Activated naive CD8-positive, alpha-beta T cell treated with anti-CD3 and anti-CD28 coated beads, Interleukin-2, amount 10 ng/mL, durations not matched to agents 7 days and 5 days (primary cell): Measurements from ENCODE around the gene GPD2. TPM values are rescaled to one million over a fixed set of nuclear protein-coding genes. Genes with fewer than 3 reads are reported as not detected.
A peak's percentile ranks its signal among the peaks of the same experiment; 100 is the strongest.
"Not testable (repeated sequence)": the region's sequence is repeated elsewhere in the genome, so short reads cannot be mapped to it uniquely, and the experiment has no call there.

ENCODE experiments used
- ATAC-seq: fragments of 150-1000 bp; cut with Tn5 transposase; one replicate; pipeline ENCODE4 v1.10.0; 2021; ENCODE audit warnings: low read depth, moderate library complexity
- POLR2A ChIA-PET: fragments of 350-600 bp; sonication (Branson Sonifier 250); formaldehyde crosslinking; loops from one replicate; lab custom pipeline; 2021; ENCODE audit warnings: antibody characterized with exemption; lab: Charles Lee
- DNase-seq: peaks from one replicate; pipeline ENCODE4 v3.0.0; 2021
- H3K27ac Mint-ChIP-seq: one replicate; pipeline ENCODE4 v1.8.0; 2022; ENCODE audit warnings: mild to moderate bottlenecking, mixed read lengths
- H3K27me3 Mint-ChIP-seq: one replicate; pipeline ENCODE4 v1.8.0; 2022; ENCODE audit warnings: mild to moderate bottlenecking, moderate library complexity, mixed read lengths
- H3K36me3 Mint-ChIP-seq: one replicate; pipeline ENCODE4 v1.8.0; 2021; ENCODE audit warnings: mild to moderate bottlenecking, mixed read lengths
- H3K4me1 Mint-ChIP-seq: one replicate; pipeline ENCODE4 v1.8.0; 2021; ENCODE audit warnings: mixed read lengths
- H3K4me3 Mint-ChIP-seq: one replicate; pipeline ENCODE4 v1.8.0; 2022; ENCODE audit warnings: mild to moderate bottlenecking, moderate library complexity, mixed read lengths
- H3K9me3 Mint-ChIP-seq: one replicate; pipeline ENCODE4 v1.8.0; 2021; ENCODE audit warnings: mixed read lengths
- total RNA-seq, 2 experiments: library from RNA; stranded (reverse); gene quantifications; one replicate each; pipeline ENCODE4 v1.2.3, GENCODE V29; 2021

GPD2 gene
- total RNA-seq, 2 experiments from 2014 or later = 16.8 to 19.8 TPM

DNA sequence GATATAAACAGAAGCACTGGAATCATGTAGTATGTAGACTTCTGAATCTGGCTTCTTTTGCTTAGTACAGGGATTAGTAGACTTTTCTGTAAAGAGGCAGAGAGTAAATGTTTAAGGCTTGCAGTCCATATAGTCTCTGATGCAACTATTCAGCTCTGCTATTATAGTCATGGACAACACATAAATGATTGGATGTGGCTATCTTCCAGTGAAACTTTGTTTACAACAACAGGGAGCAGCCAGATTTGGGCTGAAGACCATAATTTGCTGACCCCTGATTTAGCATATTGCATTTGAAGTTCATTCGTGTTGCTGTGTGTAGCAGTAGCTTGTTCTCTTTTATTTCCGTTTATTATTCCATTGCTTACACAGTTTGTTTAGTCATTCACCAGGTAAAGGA lies 55.0 kb downstream of the GPD2 start:
- Mint-ChIP-seq H3K9me3 (no peaks in the 10 kb centered on the region), H3K4me3 (no peak overlapping the region), H3K27me3 (no peaks in the 10 kb centered on the region), H3K36me3 (peaks cover 14% of the 10 kb centered on the region), H3K4me1 (peaks cover 25% of the 10 kb centered on the region), H3K27ac (no peak overlapping the region)
- POLR2A ChIA-PET = no interaction called here
- ATAC-seq (no peak), DNase-seq (no peak)

- no peak for ATAC-seq
- Mint-ChIP-seq H3K4me1 (peaks cover 30% of the 10 kb centered on the region), H3K4me3 (no peak overlapping the region), H3K9me3 (no peaks in the 10 kb centered on the region), H3K27ac (no peak overlapping the region), H3K36me3 (peaks cover 19% of the 10 kb centered on the region), H3K27me3 (no peaks in the 10 kb centered on the region)
- no peak for DNase-seq
- POLR2A ChIA-PET = no interaction called here
Observed at GRCh38 chr2:156492979-156493378, 56.8 kb downstream of the GPD2 start.

DNA sequence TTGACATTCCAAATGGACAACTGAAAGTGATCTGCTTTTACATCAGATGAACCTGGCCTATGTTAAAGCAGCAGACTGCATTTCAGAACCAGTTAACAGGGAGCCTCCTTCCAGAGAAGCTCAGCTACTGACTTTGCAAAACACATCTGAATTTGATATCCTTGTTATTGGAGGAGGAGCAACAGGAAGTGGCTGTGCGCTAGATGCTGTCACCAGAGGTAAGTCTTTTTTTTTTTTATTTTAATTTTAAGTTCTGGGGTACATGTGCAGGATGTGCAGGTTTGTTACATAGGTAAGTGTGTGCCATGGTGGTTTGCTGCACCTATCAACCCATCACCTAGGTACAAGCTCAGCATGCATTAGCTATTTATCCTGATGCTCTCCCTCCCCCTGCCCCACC lies 59.8 kb downstream of the GPD2 start:
- DNase-seq, H3K9me3 Mint-ChIP-seq, H3K4me3 Mint-ChIP-seq, POLR2A ChIA-PET, H3K27me3 Mint-ChIP-seq: not testable (repeated sequence)
- Mint-ChIP-seq H3K27ac (peak overlapping the region; percentile 11), H3K36me3 (peaks cover 19% of the 10 kb centered on the region), H3K4me1 (peaks cover 24% of the 10 kb centered on the region)
- ATAC-seq = peak; percentile 84

GRCh38 chr2:156505696-156506095 lies 69.5 kb downstream of the GPD2 start:
- H3K27me3 Mint-ChIP-seq = no peaks in the 10 kb centered on the region
- H3K4me3 Mint-ChIP-seq = no peak overlapping the region
- ATAC-seq (no peak), DNase-seq (no peak)
- H3K9me3 Mint-ChIP-seq = no peaks in the 10 kb centered on the region
- no peak overlapping the region for H3K27ac Mint-ChIP-seq
- H3K36me3 Mint-ChIP-seq = peaks cover 19% of the 10 kb centered on the region
- POLR2A ChIA-PET = interaction anchor here (1.1 kb wide), 1 partner anchor 163 kb away, joined by 3 read pairs; no protein-coding TSS in a partner anchor
- H3K4me1 Mint-ChIP-seq = peaks cover 15% of the 10 kb centered on the region

- Mint-ChIP-seq H3K4me3 (no peak overlapping the region), H3K27me3 (no peaks in the 10 kb centered on the region), H3K36me3 (peaks cover 28% of the 10 kb centered on the region), H3K4me1 (peaks cover 4% of the 10 kb centered on the region), H3K27ac (no peak overlapping the region), H3K9me3 (no peaks in the 10 kb centered on the region)
- ATAC-seq = no peak
- POLR2A ChIA-PET = no interaction called here
- DNase-seq = no peak
Observed at GRCh38 chr2:156511122-156511521, 74.9 kb downstream of the GPD2 start.

DNA sequence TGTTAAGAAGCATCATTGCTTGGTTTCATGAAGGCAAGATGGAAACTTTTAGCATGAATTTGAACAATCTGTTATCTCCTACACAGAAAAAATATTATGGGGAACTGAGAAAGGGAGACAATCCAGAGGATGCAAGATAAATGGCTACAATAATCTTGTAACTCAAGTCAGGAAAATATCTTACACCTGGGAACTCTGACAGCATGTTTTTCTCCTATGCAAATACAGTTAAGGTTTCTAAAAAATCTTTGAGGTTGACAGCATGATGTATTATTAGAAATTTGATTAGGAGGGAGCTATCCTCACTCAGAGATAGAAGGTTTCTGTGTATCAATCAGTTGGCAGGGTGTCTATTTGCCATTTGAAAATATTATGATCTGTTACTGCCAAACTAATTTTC lies 75.6 kb downstream of the GPD2 start:
- no peaks in the 10 kb centered on the region for H3K27me3 Mint-ChIP-seq
- H3K4me1 Mint-ChIP-seq = no peaks in the 10 kb centered on the region
- POLR2A ChIA-PET = no interaction called here
- no peak overlapping the region for H3K4me3 Mint-ChIP-seq
- DNase-seq (no peak), ATAC-seq (no peak)
- peaks cover 28% of the 10 kb centered on the region for H3K36me3 Mint-ChIP-seq
- H3K27ac Mint-ChIP-seq = no peak overlapping the region
- no peaks in the 10 kb centered on the region for H3K9me3 Mint-ChIP-seq

DNA sequence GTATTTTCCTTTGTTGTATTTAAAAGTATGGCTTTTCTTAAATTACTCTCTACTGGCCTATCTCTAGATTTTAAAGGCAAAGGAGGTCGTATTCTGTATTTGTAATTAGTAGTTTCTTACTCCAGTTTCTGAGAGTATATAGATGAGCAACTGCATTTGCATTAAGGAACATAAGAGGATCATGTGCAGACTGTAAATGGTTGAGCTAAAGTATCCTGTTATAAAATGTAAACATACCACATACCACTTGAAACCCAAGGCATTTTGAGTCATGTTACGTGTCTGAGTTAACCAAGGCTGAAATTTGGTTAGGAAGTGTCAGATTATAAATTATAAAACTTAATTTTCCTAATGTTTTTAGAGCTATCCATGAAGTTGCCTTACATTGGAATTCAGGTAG lies 76.3 kb downstream of the GPD2 start:
- Mint-ChIP-seq H3K9me3 (no peaks in the 10 kb centered on the region), H3K36me3 (peaks cover 28% of the 10 kb centered on the region), H3K27me3 (no peaks in the 10 kb centered on the region), H3K4me1 (no peaks in the 10 kb centered on the region), H3K4me3 (no peak overlapping the region), H3K27ac (no peak overlapping the region)
- POLR2A ChIA-PET = no interaction called here
- DNase-seq = no peak
- ATAC-seq = no peak

DNA sequence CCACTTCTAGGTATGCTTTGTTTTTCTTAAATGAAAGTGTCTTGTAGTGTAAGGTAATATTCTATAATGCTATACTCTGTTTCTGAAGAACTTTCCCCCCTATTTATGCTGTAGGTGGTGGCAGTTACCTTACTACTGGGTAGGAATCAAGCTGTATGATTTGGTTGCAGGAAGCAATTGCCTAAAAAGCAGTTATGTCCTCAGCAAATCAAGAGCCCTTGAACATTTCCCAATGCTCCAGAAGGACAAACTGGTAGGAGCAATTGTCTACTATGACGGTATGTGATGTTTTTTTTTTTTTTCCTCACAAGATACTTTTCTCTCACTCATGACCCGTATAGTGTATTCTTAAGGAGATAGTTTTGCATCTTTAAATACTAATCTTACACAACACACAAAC lies 77.0 kb downstream of the GPD2 start:
- Mint-ChIP-seq H3K4me1 (no peaks in the 10 kb centered on the region), H3K4me3 (no peak overlapping the region), H3K27ac (no peak overlapping the region), H3K9me3 (no peaks in the 10 kb centered on the region), H3K27me3 (no peaks in the 10 kb centered on the region), H3K36me3 (peaks cover 28% of the 10 kb centered on the region)
- DNase-seq (no peak), ATAC-seq (no peak)
- POLR2A ChIA-PET = no interaction called here

DNA sequence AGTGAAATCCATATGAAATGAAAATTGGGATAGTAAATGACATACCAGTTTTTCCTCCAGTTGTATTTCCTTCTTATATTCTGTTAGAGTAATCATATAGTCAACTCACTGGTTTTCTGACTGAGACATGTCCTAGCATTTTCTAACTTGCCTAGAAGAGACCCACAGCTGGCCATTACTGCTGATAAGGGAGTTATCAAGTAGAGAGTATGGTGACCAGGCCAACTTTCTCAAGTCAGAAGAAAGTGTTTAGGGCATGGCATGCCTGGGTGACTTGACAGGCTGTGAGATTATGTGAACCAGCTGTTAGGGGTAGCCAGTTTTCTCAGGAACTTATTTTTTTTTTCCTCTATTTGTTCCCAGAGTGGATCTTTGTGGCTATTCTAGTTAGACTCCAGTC lies 81.2 kb downstream of the GPD2 start:
- Mint-ChIP-seq H3K4me1 (no peaks in the 10 kb centered on the region), H3K27ac (no peak overlapping the region), H3K4me3 (no peak overlapping the region), H3K36me3 (peaks cover 29% of the 10 kb centered on the region), H3K9me3 (peaks cover 3% of the 10 kb centered on the region), H3K27me3 (no peaks in the 10 kb centered on the region)
- DNase-seq (no peak), ATAC-seq (no peak)
- POLR2A ChIA-PET = no interaction called here

- no peaks in the 10 kb centered on the region for H3K4me1 Mint-ChIP-seq
- ATAC-seq (no peak), DNase-seq (no peak)
- no peak overlapping the region for H3K4me3 Mint-ChIP-seq
- POLR2A ChIA-PET = no interaction called here
- peaks cover 3% of the 10 kb centered on the region for H3K9me3 Mint-ChIP-seq
- H3K36me3 Mint-ChIP-seq = peaks cover 32% of the 10 kb centered on the region
- H3K27ac Mint-ChIP-seq = no peak overlapping the region
- H3K27me3 Mint-ChIP-seq = no peaks in the 10 kb centered on the region
Observed at GRCh38 chr2:156518138-156518537, 82.0 kb downstream of the GPD2 start.

DNA sequence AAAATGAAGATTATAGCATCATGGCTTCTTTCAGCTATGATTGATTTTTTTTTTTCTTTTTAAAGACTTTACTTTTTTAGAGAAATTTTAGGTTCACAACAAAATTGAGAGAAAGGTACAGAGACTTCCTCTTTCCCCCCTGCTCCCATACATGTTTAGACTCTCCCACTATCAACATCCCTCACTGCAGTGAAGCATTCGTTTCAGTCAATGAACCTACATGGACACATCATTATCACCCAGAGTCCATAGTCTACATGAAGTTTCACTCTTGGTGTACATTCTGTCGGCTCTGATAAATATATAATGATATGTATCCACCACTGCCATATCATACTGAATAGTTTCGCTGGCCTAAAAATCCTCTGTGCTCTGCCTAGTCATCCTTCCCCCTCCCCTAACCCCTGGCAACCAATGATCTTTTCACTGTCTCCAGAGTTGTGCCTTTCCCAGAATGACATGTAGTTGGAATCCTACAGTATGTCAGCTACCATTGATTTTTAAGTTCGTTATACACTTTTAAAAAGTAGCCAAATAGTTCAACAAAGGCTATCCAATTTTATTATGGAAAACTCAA lies 86.8 kb downstream of the GPD2 start:
- Mint-ChIP-seq H3K4me1 (peaks cover 3% of the 10 kb centered on the region), H3K36me3 (peaks cover 27% of the 10 kb centered on the region), H3K4me3 (no peak overlapping the region), H3K27ac (no peak overlapping the region), H3K9me3 (peaks cover 3% of the 10 kb centered on the region), H3K27me3 (no peaks in the 10 kb centered on the region)
- no peak for DNase-seq
- POLR2A ChIA-PET = no interaction called here
- no peak for ATAC-seq

GRCh38 chr2:156526950-156527636 lies 90.9 kb downstream of the GPD2 start:
- DNase-seq = no peak
- Mint-ChIP-seq H3K9me3 (no peaks in the 10 kb centered on the region), H3K27me3 (no peaks in the 10 kb centered on the region), H3K27ac (no peak overlapping the region), H3K4me1 (peaks cover 3% of the 10 kb centered on the region), H3K36me3 (peaks cover 11% of the 10 kb centered on the region), H3K4me3 (no peak overlapping the region)
- no peak for ATAC-seq
- POLR2A ChIA-PET = no interaction called here

DNA sequence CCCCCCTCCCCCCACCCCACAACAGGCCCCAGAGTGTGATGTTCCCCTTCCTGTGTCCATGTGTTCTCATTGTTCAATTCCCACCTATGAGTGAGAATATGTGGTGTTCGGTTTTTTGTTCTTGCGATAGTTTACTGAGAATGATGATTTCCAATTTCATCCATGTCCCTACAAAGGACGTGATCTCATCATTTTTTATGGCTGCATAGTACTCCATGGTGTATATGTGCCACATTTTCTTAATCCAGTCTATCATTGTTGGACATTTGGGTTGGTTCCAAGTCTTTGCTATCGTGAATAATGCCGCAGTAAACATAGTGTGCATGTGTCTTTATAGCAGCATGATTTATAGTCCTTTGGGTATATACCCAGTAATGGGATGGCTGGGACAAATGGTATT lies 92.4 kb downstream of the GPD2 start:
- POLR2A ChIA-PET, ATAC-seq, H3K27ac Mint-ChIP-seq, H3K9me3 Mint-ChIP-seq, H3K4me3 Mint-ChIP-seq, H3K27me3 Mint-ChIP-seq, H3K4me1 Mint-ChIP-seq, DNase-seq: not testable (repeated sequence)
- H3K36me3 Mint-ChIP-seq = peaks cover 11% of the 10 kb centered on the region

DNA sequence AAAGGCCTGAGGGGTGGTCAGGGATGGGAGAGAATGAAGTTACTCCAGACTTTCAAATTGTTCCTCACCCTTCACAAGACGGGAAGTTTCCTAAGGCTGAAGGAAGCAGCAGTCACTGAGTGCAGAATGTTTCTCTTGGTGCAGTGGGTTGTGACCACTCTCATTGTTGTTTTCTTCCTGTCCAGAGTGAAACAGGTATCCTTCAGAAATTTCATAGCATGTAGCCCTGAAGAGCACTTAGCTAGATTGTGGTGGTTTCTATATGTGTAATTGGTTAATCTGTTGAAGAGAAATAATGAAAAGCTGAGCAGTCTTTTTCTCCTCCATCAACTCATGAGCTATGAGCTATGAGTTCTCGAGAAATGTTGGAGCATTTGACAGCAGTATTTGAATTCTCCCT lies 96.8 kb downstream of the GPD2 start:
- Mint-ChIP-seq H3K4me1 (peaks cover 1% of the 10 kb centered on the region), H3K27me3 (no peaks in the 10 kb centered on the region), H3K9me3 (no peaks in the 10 kb centered on the region), H3K27ac (no peak overlapping the region), H3K36me3 (peaks cover 9% of the 10 kb centered on the region), H3K4me3 (no peak overlapping the region)
- DNase-seq (no peak), ATAC-seq (no peak)
- POLR2A ChIA-PET = no interaction called here
